Endodermal cell (in vitro differentiated cells): ENCODE results near the gene RNFT2. TPM values are rescaled to one million over a fixed set of nuclear protein-coding genes. Genes with fewer than 3 reads are reported as not detected.

Experiments used
- DNase-seq: peaks from one replicate; pipeline ENCODE4 v3.0.0-alpha.2; 2017
- H3K27ac ChIP-seq: 2 replicates; pipeline ENCODE4 v1.5.1; 2013; ENCODE audit warnings: mild to moderate bottlenecking, low read depth, low read length, moderate library complexity
- H3K27me3 ChIP-seq: 2 replicates; pipeline ENCODE4 v1.6.1; 2013; ENCODE audit warnings: mild to moderate bottlenecking, low read length, moderate library complexity; ENCODE audit not compliant: insufficient read depth, control insufficient read depth, poor library complexity, severe bottlenecking
- H3K36me3 ChIP-seq: 2 replicates; pipeline ENCODE4 v1.7.0; 2013; ENCODE audit warnings: mild to moderate bottlenecking, low read length, moderate library complexity; ENCODE audit not compliant: control insufficient read depth, insufficient read depth
- H3K4me1 ChIP-seq: one replicate; pipeline ENCODE4 v1.7.0; 2013; ENCODE audit warnings: low read length; ENCODE audit not compliant: control insufficient read depth, insufficient read depth
- H3K4me3 ChIP-seq: 2 replicates; pipeline ENCODE4 v1.5.1; 2013; ENCODE audit warnings: mild to moderate bottlenecking, low read length, moderate library complexity
- H3K9ac ChIP-seq: 2 replicates; pipeline ENCODE4 v1.6.1; 2013; ENCODE audit warnings: mild to moderate bottlenecking, low read length, moderate library complexity; ENCODE audit not compliant: poor library complexity, severe bottlenecking; ENCODE audit errors: extremely low read depth
- H3K9me3 ChIP-seq: 2 replicates; pipeline ENCODE4 v1.6.1; 2013; ENCODE audit warnings: mild to moderate bottlenecking, low read length, moderate library complexity; ENCODE audit not compliant: control insufficient read depth
- H3K27ac Mint-ChIP-seq: 2 replicates; pipeline ENCODE4 v1.8.0; 2020; ENCODE audit warnings: mixed read lengths
- H3K27me3 Mint-ChIP-seq: 2 replicates; pipeline ENCODE4 v1.8.0; 2021; ENCODE audit warnings: mild to moderate bottlenecking, mixed read lengths; ENCODE audit not compliant: insufficient read depth
- H3K36me3 Mint-ChIP-seq: 2 replicates; pipeline ENCODE4 v1.8.0; 2020; ENCODE audit warnings: low read depth, mixed read lengths
- H3K4me1 Mint-ChIP-seq: 2 replicates; pipeline ENCODE4 v1.8.0; 2020; ENCODE audit warnings: mixed read lengths
- H3K4me3 Mint-ChIP-seq: 2 replicates; pipeline ENCODE4 v1.8.0; 2020; ENCODE audit warnings: mild to moderate bottlenecking, moderate library complexity, mixed read lengths
- H3K9me3 Mint-ChIP-seq: 2 replicates; pipeline ENCODE4 v1.8.0; 2020; ENCODE audit warnings: mild to moderate bottlenecking, mixed read lengths
- WGBS, 2 experiments: methylation state at CpG; one replicate each; pipeline versions ENCODE4 v1.1.5 to v1.1.7; 2013; ENCODE audit warnings: missing lambda C conversion rate in 2 of 2, mixed read lengths in 1 of 2; ENCODE audit not compliant: insufficient coverage in 1 of 2, insufficient read length in 1 of 2; 5-methylcytosine and 5-hydroxymethylcytosine counted together
- total RNA-seq, 2 donors: library from RNA; stranded (reverse); fragmentation: NEBNext Ultra II Directional in 1 of 2; extraction: Animal tissue kit (Norgen Biotek cat#: 25700) in 1 of 2; gene quantifications; 2 replicates in 1 of 2; 3 replicates in 1 of 2; pipeline ENCODE4 v1.2.1, GENCODE V29; 2021
- TF ChIP-seq, protein P1 (sequence below): fragments of 200-600 bp; sonication (generic); conservative IDR thresholded peaks from 2 replicates; pipeline ENCODE4 v1.5.0; 2021; ENCODE audit warnings: antibody characterized with exemption, mild to moderate bottlenecking

The RNFT2 gene
- total RNA-seq, 2 donors from 2014 or later, result 28.0 to 51.2 TPM

DNA sequence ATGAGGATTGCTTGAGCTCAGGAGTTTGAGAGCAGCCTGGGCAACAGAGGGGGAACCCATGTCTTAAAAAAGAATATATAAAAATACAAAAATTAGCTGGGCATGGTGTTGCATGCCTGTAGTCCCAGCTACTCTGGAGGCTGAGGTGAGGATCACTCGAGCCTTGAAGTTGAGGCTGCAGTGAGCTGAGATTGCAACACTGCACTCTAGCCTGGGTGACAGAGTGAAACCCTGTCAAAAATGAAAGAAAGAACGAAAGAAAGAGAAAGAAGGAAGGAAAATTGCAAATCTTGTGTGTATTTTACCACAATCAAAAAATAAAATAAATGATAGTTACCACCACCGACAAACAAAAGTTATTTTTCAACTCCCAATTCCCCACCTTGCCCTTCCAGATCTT, 45.5 kb upstream of the RNFT2 start:
- Histone ChIP-seq H3K27ac (no peak overlapping the region), H3K9ac (no peak overlapping the region), H3K4me1 (peaks cover 2% of the 10 kb centered on the region), H3K9me3 (no peaks in the 10 kb centered on the region), H3K27me3 (peaks cover 12% of the 10 kb centered on the region), H3K36me3 (no peaks in the 10 kb centered on the region), H3K4me3 (no peak overlapping the region)
- DNase-seq, result no peak
- H3K27me3 Mint-ChIP-seq, result peaks cover 2% of the 10 kb centered on the region
- TF ChIP-seq, protein P1, sequence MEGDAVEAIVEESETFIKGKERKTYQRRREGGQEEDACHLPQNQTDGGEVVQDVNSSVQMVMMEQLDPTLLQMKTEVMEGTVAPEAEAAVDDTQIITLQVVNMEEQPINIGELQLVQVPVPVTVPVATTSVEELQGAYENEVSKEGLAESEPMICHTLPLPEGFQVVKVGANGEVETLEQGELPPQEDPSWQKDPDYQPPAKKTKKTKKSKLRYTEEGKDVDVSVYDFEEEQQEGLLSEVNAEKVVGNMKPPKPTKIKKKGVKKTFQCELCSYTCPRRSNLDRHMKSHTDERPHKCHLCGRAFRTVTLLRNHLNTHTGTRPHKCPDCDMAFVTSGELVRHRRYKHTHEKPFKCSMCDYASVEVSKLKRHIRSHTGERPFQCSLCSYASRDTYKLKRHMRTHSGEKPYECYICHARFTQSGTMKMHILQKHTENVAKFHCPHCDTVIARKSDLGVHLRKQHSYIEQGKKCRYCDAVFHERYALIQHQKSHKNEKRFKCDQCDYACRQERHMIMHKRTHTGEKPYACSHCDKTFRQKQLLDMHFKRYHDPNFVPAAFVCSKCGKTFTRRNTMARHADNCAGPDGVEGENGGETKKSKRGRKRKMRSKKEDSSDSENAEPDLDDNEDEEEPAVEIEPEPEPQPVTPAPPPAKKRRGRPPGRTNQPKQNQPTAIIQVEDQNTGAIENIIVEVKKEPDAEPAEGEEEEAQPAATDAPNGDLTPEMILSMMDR, result no peak
- H3K4me1 Mint-ChIP-seq, result peaks cover 38% of the 10 kb centered on the region
- no peaks in the 10 kb centered on the region for H3K36me3 Mint-ChIP-seq
- no peak overlapping the region for H3K27ac Mint-ChIP-seq
- no peak overlapping the region for H3K4me3 Mint-ChIP-seq
- WGBS, 2 experiments, result 94 to 100% methylated on average over 1 of the region's 3 CpGs
- H3K9me3 Mint-ChIP-seq, result no peaks in the 10 kb centered on the region

GRCh38 chr12:116693286-116694227, 44.6 kb upstream of the RNFT2 start:
- Mint-ChIP-seq H3K4me1 (peaks cover 42% of the 10 kb centered on the region), H3K9me3 (no peaks in the 10 kb centered on the region)

DNA sequence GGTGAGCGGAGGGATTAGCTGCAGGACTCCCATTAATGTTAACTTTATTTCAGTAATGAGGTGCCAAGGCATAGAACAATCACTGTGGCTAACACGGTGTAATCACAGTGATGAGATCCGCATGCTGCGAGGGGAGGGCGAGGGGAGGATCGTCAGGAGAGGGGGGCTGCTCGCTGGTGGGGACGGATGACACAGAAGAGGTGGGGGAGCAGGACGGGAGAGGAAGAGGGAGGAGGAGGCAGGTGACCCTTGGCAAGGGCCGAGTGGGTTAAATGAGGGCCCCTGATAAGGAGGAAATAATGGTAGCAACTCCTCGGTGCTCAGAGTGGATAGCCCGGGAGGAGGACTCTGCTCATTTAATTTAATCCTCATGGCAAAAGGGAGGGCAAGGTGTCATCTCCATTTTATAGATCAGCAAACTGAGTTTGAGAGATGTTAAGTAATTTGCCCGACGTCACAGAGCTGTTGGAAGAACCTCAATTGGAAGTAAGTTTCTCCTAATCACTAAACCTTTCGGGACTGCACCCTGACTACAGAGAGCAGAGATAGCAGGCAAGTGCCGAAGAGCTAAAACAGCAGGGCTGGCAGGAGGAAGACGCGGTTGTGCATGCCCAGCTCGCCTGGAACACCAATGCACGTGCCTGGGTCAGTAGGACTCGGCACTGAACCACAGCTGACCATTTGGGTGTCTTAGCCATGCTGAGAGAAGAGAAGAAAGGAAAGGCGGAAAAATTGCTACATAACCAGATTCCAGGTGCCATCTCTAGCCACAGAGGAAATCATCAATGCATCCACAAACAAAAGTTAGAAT, 43.3 kb upstream of the RNFT2 start:
- H3K27ac ChIP-seq, result no peak overlapping the region
- peak overlapping the region; percentile 26 for H3K4me3 ChIP-seq
- peak overlapping the region; percentile 11 for H3K4me3 Mint-ChIP-seq
- WGBS, 2 experiments, result 69 to 87% methylated on average over 18 to 22 of the region's 22 CpGs
- H3K9me3 Mint-ChIP-seq, result no peaks in the 10 kb centered on the region
- DNase-seq, result peak; percentile 70
- TF ChIP-seq, protein P1, result no peak
- no peaks in the 10 kb centered on the region for H3K36me3 ChIP-seq
- H3K9me3 ChIP-seq, result no peaks in the 10 kb centered on the region
- H3K27ac Mint-ChIP-seq, result no peak overlapping the region
- peaks cover 12% of the 10 kb centered on the region for H3K27me3 ChIP-seq
- H3K4me1 ChIP-seq, result peaks cover 3% of the 10 kb centered on the region
- H3K9ac ChIP-seq, result no peak overlapping the region
- peaks cover 2% of the 10 kb centered on the region for H3K27me3 Mint-ChIP-seq
- no peaks in the 10 kb centered on the region for H3K36me3 Mint-ChIP-seq
- peaks cover 49% of the 10 kb centered on the region for H3K4me1 Mint-ChIP-seq

More at GRCh38 chr12:116693286-116694227, 44.6 kb upstream of the RNFT2 start:
- H3K27me3 ChIP-seq, result peaks cover 12% of the 10 kb centered on the region
- no peaks in the 10 kb centered on the region for H3K36me3 ChIP-seq
- Mint-ChIP-seq H3K27ac (no peak overlapping the region), H3K36me3 (no peaks in the 10 kb centered on the region), H3K27me3 (peaks cover 2% of the 10 kb centered on the region), H3K4me3 (peak overlapping the region; percentile 33)
- TF ChIP-seq, protein P1, result no peak
- H3K4me3 ChIP-seq, result peak overlapping the region; percentile 17
- H3K27ac ChIP-seq, result no peak overlapping the region
- 41 to 57% methylated on average over 24 to 34 of the region's 34 CpGs for WGBS, 2 experiments
- no peaks in the 10 kb centered on the region for H3K9me3 ChIP-seq
- no peak overlapping the region for H3K9ac ChIP-seq
- H3K4me1 ChIP-seq, result peaks cover 3% of the 10 kb centered on the region
- peak; percentile 69 for DNase-seq
